Sciatic nerve (tissue), 2 donors: ENCODE measurements around the gene PCAT6. TPM values are rescaled to one million over a fixed set of nuclear protein-coding genes. Genes with fewer than 3 reads are reported as not detected.
"Not testable (repeated sequence)": the region's sequence is repeated elsewhere in the genome, so short reads cannot be mapped to it uniquely, and the experiment has no call there.

ENCODE experiments used
- ATAC-seq: fragments of 200-7000 bp; cut with Tn5 transposase; one replicate; pipeline ENCODE4 v1.9.1; 2020; ENCODE audit warnings: mild to moderate bottlenecking, moderate library complexity
- DNase-seq: peaks from one replicate; pipeline ENCODE4 v3.0.0-alpha.2; 2020; ENCODE audit warnings: low spot score
- intact Hi-C: fragments of 100-400 bp; cut with DNase I; formaldehyde crosslinking; loops from one replicate; pipeline ENCODE4 v1.14.2; 2022
- total RNA-seq: library from RNA; stranded (reverse); fragmentation: NEBNext Ultra II Directional; extraction: Animal tissue kit (Norgen Biotek cat#: 25700); gene quantifications from one replicate; pipeline ENCODE4 v1.2.1, GENCODE V29; 2021
- donor health status: DM: no; HTN: no; CAD: no.
- donor health status: DM: no; HTN: no; CAD: no.

The PCAT6 gene
- total RNA-seq, result 1.2 TPM

DNA sequence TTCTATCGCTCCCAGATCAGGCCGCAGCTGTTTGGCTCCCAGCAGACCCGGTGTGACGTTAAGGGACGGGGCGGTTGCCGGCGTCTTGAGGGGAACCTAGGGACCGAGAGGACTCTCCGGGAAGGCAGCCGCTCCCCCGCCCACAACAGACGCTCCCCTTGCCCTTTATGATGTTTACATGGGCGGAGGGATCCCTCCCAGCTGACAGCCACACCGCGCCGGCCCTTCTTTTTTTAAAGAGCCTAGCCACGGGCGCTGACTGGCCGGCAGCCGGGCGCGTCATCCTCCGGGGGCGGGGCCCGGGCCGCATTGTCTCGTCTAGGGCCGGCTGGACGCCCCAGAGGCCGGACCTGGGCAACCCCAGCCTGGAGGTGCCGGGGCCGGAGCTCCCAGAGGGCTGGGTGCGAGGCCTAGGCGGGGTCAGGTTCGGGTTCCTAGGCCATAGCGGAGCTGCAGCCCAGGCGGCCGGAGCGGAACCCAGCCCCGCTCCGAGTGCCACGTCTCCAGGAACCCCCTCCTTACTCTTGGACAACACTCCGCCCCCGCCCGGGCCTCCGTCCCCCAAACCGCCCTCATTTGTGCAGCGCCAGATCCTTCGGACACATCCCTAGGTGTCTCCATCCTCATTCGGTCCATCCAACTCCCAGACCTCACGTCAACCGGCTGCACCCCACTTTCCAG lies at the start of gene PCAT6:
Gene PCAT6 (plus strand): TSS at position 340 of the 681 bp plus-strand sequence.
- intact Hi-C loops, result no loop called here

DNA sequence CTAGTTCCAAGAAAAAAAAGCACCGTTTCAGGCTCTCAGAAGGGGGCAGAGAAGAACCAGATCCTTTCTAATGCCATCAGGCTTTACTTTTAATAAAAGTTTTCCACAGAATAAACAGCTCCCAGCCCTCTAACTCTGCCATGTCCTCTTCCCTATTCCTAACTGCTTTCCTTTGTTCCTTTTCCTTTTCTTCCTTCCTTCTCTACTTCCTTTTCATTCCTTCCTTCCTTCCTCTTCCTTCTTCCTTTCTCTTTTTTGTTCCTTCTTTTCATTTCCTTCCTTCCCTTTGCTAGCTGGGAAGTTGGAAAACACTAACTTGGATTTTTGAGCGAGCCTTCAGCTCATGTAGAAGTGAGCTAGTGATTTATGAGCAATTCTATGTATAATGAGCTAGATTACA lies 48.7 kb upstream of the PCAT6 start:
- intact Hi-C loops, result no loop called here
- ATAC-seq (no peak), DNase-seq (no peak)

More for the DNA sequence above, at the start of gene PCAT6:
- ATAC-seq, result peak; percentile 97
- DNase-seq, result peak; percentile 96

GRCh38 chr1:202765721-202766120 lies 45.0 kb upstream of the PCAT6 start:
- ATAC-seq (no peak), DNase-seq (no peak)
- intact Hi-C loops, result no loop called here

DNA sequence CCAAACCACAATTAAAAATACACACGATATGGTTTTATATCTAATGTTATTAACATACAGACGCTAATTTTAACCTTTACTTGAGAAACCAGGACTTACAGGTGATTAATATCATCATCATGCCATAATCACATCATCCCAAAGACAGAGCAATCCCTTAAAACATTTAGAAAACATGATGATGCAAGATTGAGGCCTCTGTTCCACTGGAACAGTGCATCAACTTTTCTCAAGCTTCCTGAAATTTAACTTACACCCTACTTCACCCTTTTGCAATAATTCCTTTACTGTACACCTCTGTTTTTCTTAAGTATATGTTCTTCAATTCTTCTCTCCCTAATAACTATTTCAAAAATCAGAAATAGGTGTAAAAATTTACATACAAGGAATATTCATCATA lies 40.6 kb upstream of the PCAT6 start:
- intact Hi-C loops, result no loop called here
- no peak for ATAC-seq
- no peak for DNase-seq

- DNase-seq (no peak), ATAC-seq (no peak)
- intact Hi-C loops, result no loop called here
Observed at GRCh38 chr1:202781180-202781579, 29.6 kb upstream of the PCAT6 start.

DNA sequence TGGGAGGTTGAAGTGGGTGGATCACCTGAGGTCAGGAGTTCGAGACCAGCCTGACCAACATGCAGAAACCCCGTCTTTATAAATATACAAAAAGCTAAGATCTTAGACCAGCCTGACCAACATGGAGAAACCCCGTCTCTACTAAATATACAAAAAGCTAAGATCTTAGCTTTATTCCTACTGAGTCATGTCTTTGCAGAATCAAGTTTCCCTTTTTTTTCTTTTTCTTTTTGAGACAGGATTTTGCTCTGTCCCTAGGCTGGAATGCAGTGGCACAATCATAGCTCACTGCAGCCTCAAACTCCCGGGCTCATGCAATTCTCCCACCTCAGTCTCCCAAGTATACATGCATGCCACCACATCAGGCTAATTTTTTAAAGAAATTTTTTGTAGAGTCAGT lies 23.9 kb upstream of the PCAT6 start:
- intact Hi-C loops, result no loop called here
- DNase-seq, result no peak
- ATAC-seq, result no peak

- intact Hi-C loops, result no loop called here
- DNase-seq (no peak), ATAC-seq (no peak)
Observed at GRCh38 chr1:202788800-202789199, 22.0 kb upstream of the PCAT6 start.

DNA sequence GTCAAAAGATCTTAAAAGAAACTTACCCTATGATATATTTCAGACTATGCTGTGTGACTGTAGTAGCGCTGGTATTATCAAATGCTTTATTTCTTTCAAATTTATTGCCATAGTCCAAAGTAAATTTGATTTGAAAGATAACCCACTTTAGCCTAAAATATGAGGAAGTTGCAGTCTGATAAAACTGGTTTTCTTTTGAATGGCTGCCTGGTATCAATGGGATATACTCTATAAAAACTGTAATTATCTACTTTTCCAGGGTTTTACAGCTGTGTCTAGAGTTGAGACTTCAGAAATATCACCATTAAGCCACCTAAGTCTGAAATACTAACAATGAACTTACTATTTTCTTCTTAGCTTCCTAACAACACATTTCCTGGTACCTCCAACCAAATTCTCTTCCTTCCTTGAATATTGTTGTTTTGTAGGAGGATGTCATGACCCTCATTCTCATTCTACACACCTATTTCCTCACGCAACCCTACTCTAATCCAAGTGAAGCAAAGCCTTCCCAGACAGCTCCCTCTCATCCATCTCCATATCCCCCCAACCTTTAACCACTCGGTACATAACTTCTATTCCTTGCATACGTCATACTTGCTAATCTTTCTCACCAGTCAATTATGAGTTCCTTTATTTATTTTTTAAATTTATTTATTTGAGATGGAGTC lies 19.5 kb upstream of the PCAT6 start:
- ATAC-seq (no peak), DNase-seq (no peak)
- intact Hi-C loops, result no loop called here

DNA sequence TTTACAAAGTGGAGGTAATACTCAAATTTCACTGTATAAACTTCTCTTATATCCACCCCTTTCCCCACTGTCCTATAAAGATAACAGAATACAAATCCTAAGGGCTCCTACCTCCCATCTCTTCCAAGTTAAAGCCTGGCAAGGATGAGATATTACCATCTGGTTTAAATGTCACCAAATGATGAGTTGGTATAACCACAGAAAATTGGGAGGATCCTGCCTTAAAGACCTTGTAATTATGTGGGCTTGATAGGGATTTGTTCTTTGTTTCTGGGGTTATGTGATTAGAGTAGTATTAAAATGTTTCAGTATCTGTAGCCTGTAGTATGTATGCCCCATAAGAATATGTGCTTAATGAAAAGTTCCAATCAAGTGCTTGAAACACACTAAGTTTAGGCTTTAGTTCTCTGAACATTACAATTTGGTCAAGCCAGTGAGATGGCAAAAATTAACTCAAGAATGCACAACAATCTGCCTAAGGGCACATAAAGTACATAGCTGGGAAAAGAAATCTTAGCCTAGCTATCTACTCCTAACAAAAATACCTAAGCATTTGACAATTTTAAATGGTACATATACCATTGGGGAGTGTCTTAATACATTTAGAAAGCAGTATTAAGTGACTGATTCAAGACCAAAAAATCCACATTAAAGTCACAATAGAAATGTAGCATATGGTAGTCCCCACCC lies 16.6 kb upstream of the PCAT6 start:
- DNase-seq (no peak), ATAC-seq (no peak)
- intact Hi-C loops, result no loop called here

- ATAC-seq, DNase-seq, intact Hi-C loops: not testable (repeated sequence)
Observed at GRCh38 chr1:202794931-202795330, 15.8 kb upstream of the PCAT6 start.

- ATAC-seq (no peak), DNase-seq (no peak)
- intact Hi-C loops, result no loop called here
Observed at GRCh38 chr1:202796670-202797069, 14.1 kb upstream of the PCAT6 start.

DNA sequence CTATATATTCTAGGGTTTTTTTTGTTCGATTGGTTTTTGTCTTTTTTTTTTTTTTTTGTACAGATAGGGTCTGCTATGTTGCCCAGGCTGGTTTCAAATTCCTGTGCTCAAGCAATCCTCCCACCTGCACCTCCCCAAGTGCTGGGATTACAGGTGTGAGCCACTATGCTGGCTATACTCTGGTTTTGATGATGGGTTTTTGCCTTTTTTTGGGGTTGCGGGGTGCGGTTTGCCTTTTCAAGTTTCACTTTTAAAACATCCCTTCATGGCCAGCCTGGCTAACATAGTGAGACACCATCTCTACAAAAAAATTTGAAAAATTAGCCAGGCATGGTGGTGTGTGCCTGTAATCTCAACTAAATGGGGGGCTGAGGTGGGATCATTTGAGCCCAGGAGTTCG lies 12.5 kb upstream of the PCAT6 start:
- DNase-seq (no peak), ATAC-seq (no peak)
- intact Hi-C loops, result no loop called here

GRCh38 chr1:202798792-202799331 lies 11.9 kb upstream of the PCAT6 start:
- DNase-seq, result no peak
- no peak for ATAC-seq
- intact Hi-C loops, result no loop called here

DNA sequence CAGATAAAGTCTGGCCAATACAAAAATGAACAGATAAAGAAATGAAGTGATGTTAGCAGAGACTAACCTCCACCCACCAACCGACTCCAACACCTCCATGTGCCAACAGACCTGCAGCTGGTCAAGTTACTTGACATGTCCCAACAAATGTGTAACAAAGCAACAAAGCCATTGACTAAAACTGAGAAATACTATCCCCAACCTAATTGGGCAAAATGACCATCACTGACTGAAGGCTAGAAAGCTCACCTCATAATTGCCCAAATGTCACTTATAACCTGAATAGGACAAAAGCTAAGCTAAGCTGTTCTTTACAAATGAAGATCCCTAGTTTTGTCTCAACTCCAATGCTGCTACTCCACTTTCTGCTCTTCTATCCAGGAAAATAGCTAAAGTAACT lies 10.0 kb upstream of the PCAT6 start:
- ATAC-seq, result no peak
- no peak for DNase-seq
- intact Hi-C loops, result no loop called here

DNA sequence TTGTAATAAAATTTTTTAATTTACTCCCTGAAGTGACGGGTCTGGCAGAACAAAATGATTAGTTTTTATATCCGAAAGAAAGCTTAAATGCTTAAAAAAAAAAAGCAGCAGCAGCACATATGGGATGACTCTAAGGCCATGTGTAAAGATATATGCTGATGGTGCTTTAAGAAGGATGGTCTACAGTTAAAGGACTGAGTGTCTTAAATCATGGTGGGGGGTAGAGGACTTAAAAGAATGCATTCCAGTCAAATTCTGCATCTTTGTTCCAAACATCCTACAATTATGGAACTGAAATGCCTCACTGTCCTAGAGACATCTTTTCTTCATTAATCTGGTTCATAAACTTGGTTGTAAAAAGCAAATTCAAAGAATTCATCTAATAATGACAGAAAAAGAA lies 9.6 kb upstream of the PCAT6 start:
- intact Hi-C loops, result no loop called here
- no peak for DNase-seq

DNA sequence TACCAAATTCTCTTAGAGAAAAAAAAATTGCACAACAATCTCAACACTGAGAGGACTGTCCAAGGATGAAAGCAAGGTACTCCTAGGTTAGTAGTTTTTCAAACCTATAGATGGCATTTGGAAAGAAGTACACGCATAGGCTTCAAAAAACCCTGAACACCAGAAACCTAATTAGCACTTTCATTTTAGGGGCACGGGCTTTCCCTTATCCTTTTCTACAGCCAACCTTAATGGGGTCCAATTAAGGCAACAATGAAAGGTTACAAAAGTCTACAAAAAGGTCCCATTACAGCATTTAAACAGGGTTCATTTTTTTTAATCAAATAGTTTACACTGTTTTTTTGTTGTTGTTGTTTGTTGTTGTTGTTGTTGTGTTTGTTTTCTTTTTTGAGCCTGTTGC lies 8.7 kb upstream of the PCAT6 start:
- ATAC-seq (no peak), DNase-seq (no peak)
- intact Hi-C loops, result no loop called here

More for the DNA sequence above, 9.6 kb upstream of the PCAT6 start:
- no peak for ATAC-seq

GRCh38 chr1:202802998-202803932 lies 7.5 kb upstream of the PCAT6 start:
- intact Hi-C loops, result no loop called here
- DNase-seq, result no peak
- ATAC-seq, result no peak

GRCh38 chr1:202804126-202804525 lies 6.6 kb upstream of the PCAT6 start:
- ATAC-seq (no peak), DNase-seq (no peak)
- intact Hi-C loops, result no loop called here
